Naive thymus-derived CD4-positive, alpha-beta T cell (primary cell): Measurements from ENCODE around the gene DNAJC13. TPM values are rescaled to one million over a fixed set of nuclear protein-coding genes. Genes with fewer than 3 reads are reported as not detected.

Source experiments
- ATAC-seq: fragments of 150-1000 bp; cut with Tn5 transposase; 2 replicates; pipeline ENCODE4 v1.10.0; 2021; ENCODE audit warnings: mild to moderate bottlenecking, moderate library complexity
- CTCF ChIA-PET: fragments of 350-600 bp; sonication (Branson Sonifier 250); formaldehyde crosslinking; loops from one replicate; lab custom pipeline; 2021; ENCODE audit warnings: antibody characterized with exemption; lab: Charles Lee
- POLR2A ChIA-PET: fragments of 350-600 bp; sonication (Branson Sonifier 250); formaldehyde crosslinking; loops from one replicate; lab custom pipeline; 2021; ENCODE audit warnings: antibody characterized with exemption, inconsistent platforms; lab: Charles Lee
- DNase-seq, 9 donors: peaks; one replicate each; pipeline versions ENCODE4 v3.0.0 to v3.0.0-alpha.2; 2020 to 2022; ENCODE audit warnings: mixed read lengths in 1 of 9
- H3K27ac ChIP-seq: one replicate; pipeline ENCODE4 v1.7.0; 2013; ENCODE audit warnings: mild to moderate bottlenecking, low read depth, low read length, moderate library complexity
- H3K27me3 ChIP-seq, 2 donors: one replicate each; pipeline ENCODE4 v1.7.0; 2013; ENCODE audit warnings: low read length in 2 of 2, mild to moderate bottlenecking in 2 of 2, moderate library complexity in 2 of 2; ENCODE audit not compliant: control insufficient read depth in 2 of 2, insufficient read depth in 2 of 2
- H3K36me3 ChIP-seq, 3 experiments: 1 replicate in 2 of 3; 2 replicates in 1 of 3; pipeline ENCODE4 v1.7.0; 2013; ENCODE audit warnings: low read length in 3 of 3, mild to moderate bottlenecking in 3 of 3, moderate library complexity in 1 of 3; ENCODE audit not compliant: insufficient read depth in 3 of 3, control insufficient read depth in 2 of 3
- H3K4me1 ChIP-seq, 2 donors: one replicate each; pipeline ENCODE4 v1.7.0; 2013; ENCODE audit warnings: low read length in 2 of 2, mild to moderate bottlenecking in 2 of 2, moderate library complexity in 1 of 2; ENCODE audit not compliant: control insufficient read depth in 2 of 2, insufficient read depth in 2 of 2
- H3K4me3 ChIP-seq: 2 replicates; pipeline ENCODE4 v1.7.0; 2013; ENCODE audit warnings: mild to moderate bottlenecking, low read length
- H3K9me3 ChIP-seq, 3 experiments: 1 replicate in 2 of 3; 2 replicates in 1 of 3; pipeline ENCODE4 v1.7.0; 2013; ENCODE audit warnings: low read length in 3 of 3; ENCODE audit not compliant: control insufficient read depth in 2 of 3
- H3K27ac Mint-ChIP-seq, 9 donors: one replicate each; pipeline ENCODE4 v1.8.0; 2020 to 2022; ENCODE audit warnings: mixed read lengths in 9 of 9, mild to moderate bottlenecking in 8 of 9, moderate library complexity in 5 of 9, inconsistent platforms in 2 of 9
- H3K27me3 Mint-ChIP-seq, 5 donors: one replicate each; pipeline ENCODE4 v1.8.0; 2021 to 2022; ENCODE audit warnings: mixed read lengths in 5 of 5, mild to moderate bottlenecking in 1 of 5
- H3K36me3 Mint-ChIP-seq, 5 donors: one replicate each; pipeline ENCODE4 v1.8.0; 2020 to 2022; ENCODE audit warnings: mixed read lengths in 5 of 5, mild to moderate bottlenecking in 3 of 5, inconsistent platforms in 1 of 5
- H3K4me1 Mint-ChIP-seq, 7 donors: one replicate each; pipeline ENCODE4 v1.8.0; 2020 to 2022; ENCODE audit warnings: mixed read lengths in 7 of 7, mild to moderate bottlenecking in 3 of 7, inconsistent platforms in 1 of 7
- H3K4me3 Mint-ChIP-seq, 10 donors: one replicate each; pipeline ENCODE4 v1.8.0; 2020 to 2022; ENCODE audit warnings: mild to moderate bottlenecking in 10 of 10, mixed read lengths in 10 of 10, moderate library complexity in 6 of 10, inconsistent platforms in 2 of 10
- H3K9me3 Mint-ChIP-seq, 11 donors: one replicate each; pipeline ENCODE4 v1.8.0; 2020 to 2022; ENCODE audit warnings: mixed read lengths in 11 of 11, mild to moderate bottlenecking in 4 of 11, inconsistent platforms in 1 of 11, moderate library complexity in 1 of 11
- intact Hi-C, 2 donors: fragments of 100-400 bp; cut with micrococcal nuclease; formaldehyde crosslinking; loops; one replicate each; pipeline ENCODE4 v1.15.1; 2023
- polyA plus RNA-seq, 2 donors: library from polyadenylated mRNA; unstranded; fragments of 300-500 nt; fragmentation: Illumina TruSeq; gene quantifications; one replicate each; pipeline ENCODE4 v1.2.3, GENCODE V29; 2021
- total RNA-seq, 6 experiments: library from RNA in 5 of 6; stranded (reverse) in 5 of 6; gene quantifications; 1 replicate in 5 of 6; 2 replicates in 1 of 6; pipeline ENCODE4 v1.2.3 and lab custom pipeline; 2021 to 2026

The DNAJC13 gene
- total and polyA plus RNA-seq, 7 experiments from 2014 or later = 10.3 to 41.5 (median 35.0) TPM

DNA sequence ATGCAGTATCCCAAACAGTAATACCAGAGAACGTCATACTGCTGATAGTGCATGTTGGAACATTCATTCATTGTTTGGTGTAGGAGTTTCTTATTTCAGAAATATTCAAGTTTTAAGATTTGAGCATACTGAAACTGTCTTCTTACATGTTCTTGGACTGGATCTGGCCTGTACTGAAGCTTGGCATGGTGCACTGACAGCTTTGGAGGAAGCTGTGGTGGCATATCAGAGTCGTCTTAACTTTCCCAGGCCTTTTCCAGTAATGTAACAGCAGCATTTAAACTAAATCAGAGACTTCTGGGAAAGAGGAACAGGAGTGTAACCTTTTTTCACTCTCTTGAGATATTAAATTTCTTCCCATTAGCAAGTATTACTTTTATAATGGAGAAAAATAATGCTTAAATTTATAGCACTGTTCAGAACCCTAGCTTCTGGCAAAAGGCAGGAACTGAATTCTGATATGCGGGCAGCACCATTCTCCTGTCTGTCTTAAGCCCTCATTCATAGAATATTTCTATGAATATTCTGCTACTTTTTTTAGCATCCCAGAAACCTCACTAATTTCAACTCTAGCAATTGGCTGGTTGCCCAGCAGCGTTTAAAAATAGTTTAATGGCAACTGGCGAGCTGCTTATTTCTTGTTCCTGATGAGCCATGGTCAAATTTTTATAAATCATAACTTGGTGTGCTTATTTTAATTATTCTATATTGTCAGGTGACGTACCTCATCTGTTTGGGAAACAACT is 31.1 kb downstream of the DNAJC13 start:
- Mint-ChIP-seq H3K4me3 (no peak overlapping the region), H3K9me3 (no peaks in the 10 kb centered on the region), H3K27ac (no peak overlapping the region), H3K27me3 (no peaks in the 10 kb centered on the region), H3K4me1 (peaks cover 0 to 11% (median 4%) of the 10 kb centered on the region in 7 donors), H3K36me3 (peaks cover 0 to 17% (median 14%) of the 10 kb centered on the region in 5 donors)
- Histone ChIP-seq H3K36me3 (peaks cover 8 to 29% (median 8%) of the 10 kb centered on the region in 3 experiments), H3K4me3 (no peak overlapping the region), H3K27ac (no peak overlapping the region), H3K27me3 (no peaks in the 10 kb centered on the region), H3K4me1 (no peaks in the 10 kb centered on the region), H3K9me3 (no peaks in the 10 kb centered on the region)
- intact Hi-C loops = no loop called here
- ATAC-seq (no peak), DNase-seq (no peak)
- ChIA-PET POLR2A (no interaction called here), CTCF (no interaction called here)

DNA sequence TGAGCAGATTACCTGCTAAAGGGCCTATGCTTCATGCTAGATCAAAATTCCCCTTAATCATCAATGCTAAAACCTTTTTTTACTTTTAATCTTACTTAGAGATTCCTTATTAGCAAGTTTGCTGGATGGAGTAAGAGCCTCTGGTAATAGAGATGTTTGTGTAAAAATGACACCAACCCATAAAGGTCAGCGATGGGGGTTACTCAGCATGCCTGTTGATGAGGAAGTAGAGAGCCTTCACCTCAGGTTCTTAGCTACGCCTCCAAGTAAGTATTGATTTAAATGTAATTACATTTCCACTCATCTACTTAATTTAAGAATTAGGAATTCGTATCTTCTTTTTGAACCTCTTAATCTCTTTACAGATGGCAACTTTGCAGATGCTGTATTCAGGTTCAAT is 38.8 kb downstream of the DNAJC13 start:
- Histone ChIP-seq H3K4me3 (no peak overlapping the region), H3K27ac (no peak overlapping the region), H3K36me3 (peaks cover 14 to 67% (median 28%) of the 10 kb centered on the region in 3 experiments), H3K4me1 (no peaks in the 10 kb centered on the region), H3K9me3 (no peaks in the 10 kb centered on the region), H3K27me3 (no peaks in the 10 kb centered on the region)
- POLR2A ChIA-PET = no interaction called here
- DNase-seq = no peak
- peaks cover 18 to 74% (median 47%) of the 10 kb centered on the region in 5 donors for H3K36me3 Mint-ChIP-seq
- H3K4me3 Mint-ChIP-seq = no peak overlapping the region
- CTCF ChIA-PET = no interaction called here
- H3K27me3 Mint-ChIP-seq = no peaks in the 10 kb centered on the region
- no peak for ATAC-seq
- no peaks in the 10 kb centered on the region for H3K9me3 Mint-ChIP-seq
- H3K27ac Mint-ChIP-seq = no peak overlapping the region
- peaks cover 0 to 2% (median 0%) of the 10 kb centered on the region in 7 donors for H3K4me1 Mint-ChIP-seq
- intact Hi-C loops = no loop called here

DNA sequence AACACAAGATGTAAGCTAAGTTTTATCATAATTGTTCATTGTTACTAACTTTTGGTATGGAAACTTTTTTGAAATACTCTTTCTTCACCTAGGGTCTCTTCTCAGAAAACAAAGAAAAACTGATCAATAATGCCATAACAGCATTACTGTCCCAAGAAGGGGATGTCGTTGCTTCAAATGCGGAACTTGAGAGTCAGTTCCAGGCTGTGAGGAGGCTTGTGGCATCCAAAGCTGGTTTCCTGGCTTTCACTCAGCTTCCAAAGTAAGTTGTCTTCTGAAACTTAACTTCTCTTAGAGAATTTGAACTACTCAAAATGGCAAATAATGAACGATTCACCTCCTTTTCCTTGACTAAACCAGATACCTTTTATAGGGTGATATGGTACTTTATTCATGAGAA is 39.3 kb downstream of the DNAJC13 start:
- H3K9me3 Mint-ChIP-seq = no peaks in the 10 kb centered on the region

DNA sequence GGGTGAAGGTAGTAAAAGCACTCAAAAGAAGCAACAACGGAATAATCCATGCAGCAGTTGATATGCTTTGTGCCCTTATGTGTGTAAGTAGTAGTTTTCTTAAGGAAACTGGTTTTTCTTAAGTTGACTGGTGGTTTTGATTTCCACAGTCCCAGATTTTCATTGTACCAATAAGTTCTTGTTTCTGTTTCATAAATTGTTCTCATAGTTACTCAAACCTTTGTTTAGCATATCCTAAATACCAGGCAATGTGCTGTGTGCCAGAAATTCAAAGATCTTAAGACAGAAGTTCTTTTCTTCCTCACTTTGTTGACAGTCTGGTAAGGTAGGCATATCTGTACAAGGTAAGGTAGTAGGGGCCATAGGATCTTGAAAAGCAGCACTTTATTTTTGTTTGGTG is 40.0 kb downstream of the DNAJC13 start:
- Histone ChIP-seq H3K9me3 (no peaks in the 10 kb centered on the region), H3K27me3 (no peaks in the 10 kb centered on the region), H3K36me3 (peaks cover 9 to 61% (median 23%) of the 10 kb centered on the region in 3 experiments), H3K4me1 (no peaks in the 10 kb centered on the region), H3K27ac (no peak overlapping the region), H3K4me3 (no peak overlapping the region)
- Mint-ChIP-seq H3K27me3 (no peaks in the 10 kb centered on the region), H3K9me3 (no peaks in the 10 kb centered on the region), H3K27ac (peak overlapping the region in 2 of 9 donors; percentile 23 to 50), H3K36me3 (peaks cover 18 to 67% (median 47%) of the 10 kb centered on the region in 5 donors), H3K4me1 (peaks cover 0 to 2% (median 0%) of the 10 kb centered on the region in 7 donors), H3K4me3 (no peak overlapping the region)
- ATAC-seq = no peak
- ChIA-PET POLR2A (no interaction called here), CTCF (no interaction called here)
- DNase-seq = no peak
- intact Hi-C loops = no loop called here

More for the DNA sequence above, 39.3 kb downstream of the DNAJC13 start:
- no peak for ATAC-seq
- H3K27me3 Mint-ChIP-seq = no peaks in the 10 kb centered on the region
- H3K27ac Mint-ChIP-seq = no peak overlapping the region
- Histone ChIP-seq H3K27ac (no peak overlapping the region), H3K4me1 (no peaks in the 10 kb centered on the region), H3K27me3 (no peaks in the 10 kb centered on the region), H3K36me3 (peaks cover 11 to 67% (median 28%) of the 10 kb centered on the region in 3 experiments), H3K4me3 (no peak overlapping the region), H3K9me3 (no peaks in the 10 kb centered on the region)
- no peak for DNase-seq
- H3K4me3 Mint-ChIP-seq = no peak overlapping the region
- CTCF ChIA-PET = no interaction called here
- peaks cover 0 to 2% (median 0%) of the 10 kb centered on the region in 7 donors for H3K4me1 Mint-ChIP-seq
- intact Hi-C loops = no loop called here
- POLR2A ChIA-PET = no interaction called here
- peaks cover 18 to 74% (median 47%) of the 10 kb centered on the region in 5 donors for H3K36me3 Mint-ChIP-seq

DNA sequence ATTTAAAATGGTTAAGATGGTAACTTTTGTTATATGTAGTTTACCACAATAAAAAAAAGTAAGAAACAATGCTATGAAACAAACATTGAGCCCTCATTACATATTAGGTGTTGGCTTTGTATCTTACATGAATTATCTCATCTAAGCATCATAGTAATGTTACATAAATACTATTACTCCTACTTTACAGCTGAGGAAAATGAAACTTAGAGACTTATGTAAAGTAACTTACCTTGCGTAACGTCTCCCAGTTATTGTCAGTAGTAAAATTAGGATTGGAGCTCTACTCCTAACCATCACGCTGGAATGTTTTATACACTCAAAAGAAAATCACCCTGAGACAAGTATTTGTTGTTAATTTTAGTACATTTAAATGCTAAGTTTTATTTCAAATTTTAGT is 42.2 kb downstream of the DNAJC13 start:
- Mint-ChIP-seq H3K27me3 (no peaks in the 10 kb centered on the region), H3K27ac (no peak overlapping the region), H3K36me3 (peaks cover 21 to 63% (median 38%) of the 10 kb centered on the region in 5 donors), H3K9me3 (no peaks in the 10 kb centered on the region), H3K4me1 (peaks cover 0 to 2% (median 0%) of the 10 kb centered on the region in 7 donors), H3K4me3 (no peak overlapping the region)
- ATAC-seq (no peak), DNase-seq (no peak)
- H3K9me3 ChIP-seq = no peaks in the 10 kb centered on the region
- no peaks in the 10 kb centered on the region for H3K27me3 ChIP-seq
- no peaks in the 10 kb centered on the region for H3K4me1 ChIP-seq
- CTCF ChIA-PET = interaction anchor here (0.6 kb wide), 1 partner anchor 15 kb away, joined by 3 read pairs; no protein-coding TSS in a partner anchor
- intact Hi-C loops = no loop called here
- no peak overlapping the region for H3K27ac ChIP-seq
- no peak overlapping the region for H3K4me3 ChIP-seq
- POLR2A ChIA-PET = interaction anchor here (0.7 kb wide), 1 partner anchor 966 kb away, joined by 3 read pairs; no protein-coding TSS in a partner anchor
- H3K36me3 ChIP-seq = peaks cover 16 to 61% (median 23%) of the 10 kb centered on the region in 3 experiments

DNA sequence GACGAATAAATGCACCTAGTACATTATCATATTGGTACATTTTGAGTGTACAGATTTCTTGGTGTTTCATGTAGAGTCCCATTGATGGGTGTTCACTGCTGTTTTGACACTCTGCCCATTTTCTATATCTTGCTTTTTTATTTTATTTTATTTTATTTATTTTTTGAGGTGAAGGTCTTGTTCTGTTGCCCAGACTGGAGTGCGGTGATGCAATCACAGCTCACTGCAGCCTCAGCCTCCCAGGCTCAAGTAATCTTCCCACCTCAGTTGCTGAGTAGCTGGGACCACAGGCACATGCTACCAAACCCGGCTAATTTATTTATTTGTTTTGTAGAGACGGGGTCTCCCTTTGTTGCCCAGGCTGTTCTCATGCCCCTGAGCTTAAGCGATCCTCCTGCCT is 44.2 kb downstream of the DNAJC13 start:
- Histone ChIP-seq H3K4me1 (no peaks in the 10 kb centered on the region), H3K9me3 (no peaks in the 10 kb centered on the region), H3K4me3 (no peak overlapping the region), H3K36me3 (peaks cover 7 to 49% (median 11%) of the 10 kb centered on the region in 3 experiments), H3K27me3 (no peaks in the 10 kb centered on the region), H3K27ac (no peak overlapping the region)
- H3K36me3 Mint-ChIP-seq = peaks cover 12 to 50% (median 21%) of the 10 kb centered on the region in 5 donors
- POLR2A ChIA-PET = no interaction called here
- intact Hi-C loops = loop anchor here in 1 of 2 donors (5.0 kb wide), 1 partner anchor 36 kb away; no protein-coding TSS in a partner anchor
- CTCF ChIA-PET = interaction anchor here (0.5 kb wide), 1 partner anchor 128 kb away, joined by 5 read pairs; no protein-coding TSS in a partner anchor
- peaks cover 0 to 2% (median 0%) of the 10 kb centered on the region in 7 donors for H3K4me1 Mint-ChIP-seq
- no peaks in the 10 kb centered on the region for H3K9me3 Mint-ChIP-seq
- H3K4me3 Mint-ChIP-seq = no peak overlapping the region
- H3K27me3 Mint-ChIP-seq = no peaks in the 10 kb centered on the region
- ATAC-seq (no peak), DNase-seq (no peak)
- H3K27ac Mint-ChIP-seq = no peak overlapping the region
